ENCODE measurements around the gene DSC1.
A peak's percentile ranks its signal among the peaks of the same experiment; 100 is the strongest.

DSC1 gene

GRCh38 chr18:31103423-31103822 is 59.2 kb downstream of the DSC1 start:
- peak; percentile 33 for DNase-seq (ENCODE audit: low spot score)

DNA sequence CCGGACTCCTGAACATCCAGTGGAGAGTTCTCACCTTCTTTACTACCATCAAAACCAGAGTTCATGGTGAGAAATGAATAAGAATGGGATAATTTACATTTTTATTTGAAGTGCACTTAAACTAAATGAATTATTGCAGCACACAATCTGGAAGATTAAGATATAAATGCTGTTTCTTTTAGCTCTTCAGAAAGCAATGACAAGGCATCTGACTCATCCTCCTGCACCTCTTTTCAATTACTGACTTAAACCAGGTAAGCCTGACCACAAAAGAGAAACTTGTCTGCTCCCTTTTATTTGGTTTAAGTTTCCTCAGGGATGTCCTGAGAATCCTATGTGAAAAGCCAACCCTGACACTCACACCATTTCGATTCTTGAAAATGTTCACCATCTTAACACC is 59.7 kb downstream of the DSC1 start:
- peak; percentile 34 for DNase-seq (ENCODE audit: low spot score)

GRCh38 chr18:31102025-31102684 is 60.5 kb downstream of the DSC1 start, which contains the start of gene DSC2:
Gene DSC2 (minus strand): TSS chr18:31102421. CDS start chr18:31101971, 450 bp downstream.
- DNase-seq (ENCODE audit: low spot score) = peak; percentile 56

- DNase-seq (ENCODE audit: low spot score) = peak; percentile 54
Observed at GRCh38 chr18:31101183-31102024, 61.3 kb downstream of the DSC1 start.

DNA sequence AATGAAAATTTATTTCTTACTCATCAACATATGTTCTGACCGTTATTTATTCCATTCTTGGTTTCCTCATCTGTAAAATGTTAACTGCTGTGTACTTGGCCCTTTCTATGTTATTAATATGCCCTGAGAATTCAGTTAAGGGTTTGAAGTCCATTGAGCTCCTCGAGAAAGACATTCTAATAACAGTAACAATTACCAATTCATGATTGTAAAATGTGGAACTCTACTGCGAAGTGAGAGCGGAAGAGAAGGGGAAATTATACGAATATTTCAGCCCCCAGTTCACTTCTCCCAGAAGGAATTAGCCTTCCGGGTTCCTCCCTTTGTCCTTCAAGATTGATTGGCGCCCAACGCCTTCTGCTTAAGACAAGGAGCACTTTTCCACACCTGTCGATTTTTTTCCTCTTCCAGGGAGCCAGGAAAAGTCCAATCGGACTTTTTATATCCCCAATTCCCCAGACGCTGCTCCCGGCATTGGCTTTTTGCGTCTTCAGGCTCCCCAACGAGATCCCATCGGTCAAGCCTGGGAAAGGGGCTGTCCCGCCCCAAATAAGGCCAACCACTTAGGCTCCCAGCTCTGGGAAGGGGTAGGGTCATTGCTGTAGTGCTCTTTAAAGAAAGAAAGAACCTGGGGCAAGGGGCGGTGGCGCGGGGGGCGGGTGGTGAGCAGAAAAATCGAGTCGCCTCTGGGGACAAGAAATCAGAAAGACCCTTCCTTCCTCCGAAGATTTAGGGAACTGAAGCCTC is 62.0 kb downstream of the DSC1 start:
- DNase-seq (ENCODE audit: low spot score) = peak; percentile 9

DNA sequence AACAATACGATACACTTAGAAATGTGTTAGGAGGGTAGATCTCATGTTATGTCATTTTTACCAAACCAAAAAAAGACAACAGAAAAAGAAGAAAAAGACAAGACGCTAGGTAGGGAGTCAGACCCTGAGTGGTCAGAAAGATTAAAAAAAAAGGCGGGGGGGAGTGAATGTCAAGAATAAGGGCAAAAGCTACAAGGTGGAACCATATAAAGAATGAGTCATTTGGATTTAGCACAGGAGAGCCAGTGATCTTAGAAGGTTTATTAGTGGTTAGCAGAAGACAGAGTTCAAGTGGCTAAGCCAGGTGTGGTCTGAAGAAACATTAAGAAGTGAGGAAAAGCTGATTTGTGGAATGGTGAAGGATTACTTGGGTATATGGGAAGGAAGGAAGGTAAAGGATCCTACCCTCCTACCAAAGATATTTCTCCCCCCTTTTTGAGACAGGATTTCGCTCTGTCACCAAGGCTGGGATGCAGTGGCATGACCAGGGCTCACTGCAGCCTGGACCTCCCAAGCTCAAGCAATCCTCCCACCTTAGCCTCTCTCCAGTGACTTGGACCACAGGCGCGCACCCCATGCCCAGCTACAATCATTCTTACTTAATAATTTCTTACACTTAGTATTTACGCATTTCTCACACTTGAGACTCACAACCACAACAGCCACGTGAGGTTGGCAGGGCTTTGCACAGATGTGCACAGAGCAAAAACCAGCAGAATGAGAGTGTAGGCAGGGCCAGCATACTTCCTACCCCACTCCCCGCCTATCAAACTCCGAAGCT is 63.0 kb downstream of the DSC1 start:
- DNase-seq (ENCODE audit: low spot score) = peak; percentile 86

GRCh38 chr18:31098878-31099277 is 63.8 kb downstream of the DSC1 start:
- peak; percentile 56 for DNase-seq (ENCODE audit: low spot score)

- DNase-seq (ENCODE audit: low spot score) = peak; percentile 70
Observed at GRCh38 chr18:31097666-31098065, 65.0 kb downstream of the DSC1 start.

DNA sequence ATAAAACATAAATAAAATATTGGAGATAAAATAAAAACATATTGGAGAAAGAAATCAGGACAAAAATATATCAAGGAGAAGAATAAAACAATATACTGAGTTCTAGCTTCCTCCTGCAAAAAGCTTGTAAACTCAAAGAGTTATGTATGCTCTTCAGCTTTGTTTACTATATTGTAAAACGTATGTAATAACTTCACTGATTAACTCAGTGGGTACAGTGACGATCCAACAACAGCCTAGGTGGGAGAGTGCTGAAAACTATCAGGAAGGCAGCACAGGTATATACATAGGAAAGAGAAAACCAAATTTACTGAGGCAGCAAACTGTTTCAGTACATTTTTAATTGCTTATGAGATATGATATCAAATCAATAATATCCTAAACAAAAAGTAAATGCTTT is 68.8 kb downstream of the DSC1 start:
- no peak for DNase-seq (ENCODE audit: low spot score)

DNA sequence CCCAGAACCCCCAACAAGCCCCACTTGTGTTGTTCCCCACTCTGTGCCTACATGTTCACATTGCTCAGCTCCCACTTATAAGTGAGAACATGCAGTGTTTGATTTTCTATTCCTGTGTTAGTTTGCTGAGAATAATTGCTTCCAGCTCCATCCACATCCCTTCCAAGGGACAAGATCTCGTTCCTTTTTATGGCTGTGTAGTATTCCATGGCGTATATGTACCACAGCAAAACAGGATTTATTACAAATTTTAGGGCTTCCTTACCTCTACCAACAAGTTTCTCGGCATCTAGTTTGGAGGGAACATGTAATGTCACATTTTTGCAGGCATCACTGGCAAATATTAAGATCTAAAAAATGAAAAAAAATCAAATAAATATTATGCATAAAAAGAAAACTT is 69.4 kb downstream of the DSC1 start:
- DNase-seq (ENCODE audit: low spot score) = no peak

- DNase-seq (ENCODE audit: low spot score) = no peak
Observed at GRCh38 chr18:31091350-31091749, 71.3 kb downstream of the DSC1 start.

GRCh38 chr18:31088532-31088931 is 74.1 kb downstream of the DSC1 start:
- no peak for DNase-seq (ENCODE audit: low spot score)

GRCh38 chr18:31079973-31080372 is 82.7 kb downstream of the DSC1 start:
- no peak for DNase-seq (ENCODE audit: low spot score)
